Activated T-cell treated with anti-CD3 and anti-CD28 coated beads, Interleukin-2, amount 50 U/mL, for 1 hour (primary cell): Measurements from ENCODE around the gene TMEM116.
A peak's percentile ranks its signal among the peaks of the same experiment; 100 is the strongest.
"Not testable (repeated sequence)": the region's sequence is repeated elsewhere in the genome, so short reads cannot be mapped to it uniquely, and the experiment has no call there.

Experiments used
- DNase-seq: peaks from one replicate; pipeline ENCODE4 v3.0.0-alpha.2; 2020

The TMEM116 gene

DNA sequence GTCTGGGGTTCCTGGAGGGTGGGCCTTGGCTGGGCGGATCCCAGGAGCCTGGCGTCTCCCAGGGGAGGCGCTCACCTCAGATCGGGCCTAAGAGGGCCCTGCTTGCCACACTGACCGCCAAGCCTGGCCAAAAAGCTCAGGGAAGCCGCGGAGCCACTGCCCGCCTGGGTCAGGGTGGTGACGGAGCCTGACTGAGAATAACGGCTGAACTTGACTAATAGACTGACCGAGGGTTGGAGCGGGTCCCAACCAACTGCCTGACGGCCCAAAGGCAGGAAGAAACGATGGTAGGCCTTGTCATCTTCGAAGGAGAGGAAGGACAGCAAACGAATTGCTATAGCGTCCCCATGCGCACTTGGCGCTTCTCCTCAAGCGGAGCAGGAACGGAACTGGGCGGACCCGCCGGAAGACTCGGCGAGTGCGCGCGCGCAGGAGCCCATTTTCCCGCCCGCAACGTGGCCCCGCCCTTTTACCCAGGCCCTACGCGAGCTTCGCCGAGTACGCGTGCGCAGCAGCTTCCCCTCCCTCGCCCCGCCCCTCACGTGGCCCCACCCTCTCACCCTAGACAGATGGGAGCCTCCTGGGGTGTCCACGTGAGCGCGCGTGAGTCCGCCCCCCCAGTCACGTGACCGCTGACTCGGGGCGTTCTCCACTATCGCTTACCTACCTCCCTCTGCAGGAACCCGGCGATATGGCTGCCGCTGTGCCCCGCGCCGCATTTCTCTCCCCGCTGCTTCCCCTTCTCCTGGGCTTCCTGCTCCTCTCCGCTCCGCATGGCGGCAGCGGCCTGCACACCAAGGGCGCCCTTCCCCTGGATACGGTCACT, at the start of gene TMEM116, which contains the start of gene ERP29:
TMEM116 (minus strand) TSS at position 391 of the 826 bp plus-strand sequence. CDS start 7,895 bp downstream, outside the sequence.
ERP29 (plus strand) TSS at position 652 of the 826 bp plus-strand sequence; CDS start at position 692, 40 bp downstream.
- DNase-seq: peak; percentile 100

DNA sequence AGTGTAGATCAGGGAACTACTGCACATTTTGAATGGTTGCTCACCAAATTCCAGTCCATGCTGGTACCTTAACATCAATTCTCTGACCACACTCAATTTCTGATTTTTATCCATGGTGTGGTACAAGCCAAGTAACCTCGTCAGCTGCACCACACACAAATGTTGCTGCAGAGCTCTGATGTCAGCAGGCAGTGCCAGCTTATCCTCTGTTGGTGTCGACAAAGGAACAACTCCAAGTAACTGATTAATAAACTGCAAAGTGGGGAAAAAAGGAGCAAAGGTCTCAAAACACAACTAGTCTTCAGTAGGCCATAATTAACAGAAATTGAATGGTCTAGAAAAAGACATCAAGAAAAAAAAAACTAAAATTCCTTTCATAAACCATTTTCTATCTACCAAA, 48.2 kb upstream of the TMEM116 start:
- no peak for DNase-seq

DNA sequence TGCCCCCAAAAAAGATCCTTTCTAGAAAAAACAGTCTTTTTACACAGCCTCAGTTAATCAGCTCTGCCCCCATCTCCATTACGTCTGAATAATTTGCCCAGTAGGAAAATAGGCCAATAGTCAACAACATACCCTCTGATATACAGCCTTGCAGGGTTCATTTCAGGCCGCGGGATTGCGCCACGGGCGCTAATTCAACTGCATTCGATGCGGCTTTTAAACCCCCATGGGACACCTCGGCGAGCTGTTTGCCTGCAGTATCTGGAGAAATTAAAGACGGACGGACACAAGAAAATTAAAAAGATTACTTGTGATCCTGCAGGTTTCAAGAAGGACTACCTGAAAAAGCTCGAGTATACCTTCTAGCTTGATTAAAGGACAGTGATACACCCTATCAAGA, 36.4 kb upstream of the TMEM116 start:
- DNase-seq: no peak

DNA sequence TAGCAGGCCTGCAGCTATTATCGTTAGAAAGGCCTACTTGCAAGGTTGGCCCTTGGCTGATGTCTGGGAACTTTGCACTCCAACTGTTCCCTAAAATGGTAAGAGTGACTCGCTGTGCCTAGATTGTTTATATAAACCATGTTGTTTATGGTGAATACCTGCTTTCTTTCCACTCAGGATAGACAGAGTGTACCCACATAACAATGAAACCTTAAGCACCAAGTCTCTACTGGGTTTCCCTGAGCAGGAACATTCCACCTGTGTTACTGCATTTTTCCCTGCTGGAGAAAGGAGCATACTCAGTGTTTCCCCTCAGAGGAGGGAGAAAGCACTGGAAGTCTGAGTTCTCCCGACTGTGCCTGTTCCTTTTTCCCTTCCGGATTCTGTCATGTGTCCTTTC, 33.0 kb upstream of the TMEM116 start:
- no peak for DNase-seq

DNA sequence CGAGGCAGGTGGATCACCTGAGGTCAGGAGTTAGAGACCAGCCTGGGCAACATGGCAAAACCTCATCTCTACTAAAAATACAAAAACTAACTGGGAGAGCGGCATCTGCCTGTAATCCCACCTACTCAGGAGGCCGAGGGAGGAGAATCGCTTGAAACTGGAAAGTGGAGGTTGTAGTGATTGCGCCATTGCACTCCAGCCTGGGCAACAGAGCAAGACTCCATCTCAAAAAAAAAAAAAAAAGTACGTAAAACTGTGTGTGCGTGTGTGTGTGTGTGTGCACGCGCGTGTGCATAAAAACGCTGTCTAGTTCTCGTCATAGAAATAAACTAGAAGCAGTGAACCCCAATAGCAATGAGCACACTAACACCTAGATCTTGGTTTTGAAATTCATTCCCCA, 23.6 kb upstream of the TMEM116 start:
- not testable (repeated sequence) for DNase-seq

DNA sequence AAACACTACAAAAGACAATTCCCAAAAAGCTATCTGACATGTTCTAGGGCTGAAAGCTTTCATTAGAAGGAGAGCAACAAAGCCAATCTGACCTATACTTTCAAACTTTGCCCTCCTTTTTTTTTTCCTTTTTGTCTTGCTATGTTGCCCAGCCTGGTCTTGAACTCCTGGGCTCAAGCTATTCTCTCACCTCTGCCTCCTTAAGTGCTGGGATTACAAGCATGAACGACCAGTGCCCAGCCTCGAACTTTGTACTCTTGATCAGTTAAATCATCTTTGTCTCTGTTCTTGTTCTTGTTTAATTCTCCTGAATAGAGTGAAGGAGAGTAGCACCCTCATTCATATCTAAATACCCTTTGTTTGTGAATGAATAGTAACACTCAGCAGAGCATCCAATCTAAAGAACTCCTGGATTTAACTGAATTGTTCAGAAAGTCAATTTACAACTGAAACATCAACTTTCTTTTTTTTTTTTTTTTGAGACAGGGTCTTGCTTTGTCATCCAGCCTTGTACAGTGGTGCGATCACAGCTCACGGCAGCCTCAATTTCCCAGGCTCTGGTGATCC, 22.3 kb upstream of the TMEM116 start:
- DNase-seq: no peak

DNA sequence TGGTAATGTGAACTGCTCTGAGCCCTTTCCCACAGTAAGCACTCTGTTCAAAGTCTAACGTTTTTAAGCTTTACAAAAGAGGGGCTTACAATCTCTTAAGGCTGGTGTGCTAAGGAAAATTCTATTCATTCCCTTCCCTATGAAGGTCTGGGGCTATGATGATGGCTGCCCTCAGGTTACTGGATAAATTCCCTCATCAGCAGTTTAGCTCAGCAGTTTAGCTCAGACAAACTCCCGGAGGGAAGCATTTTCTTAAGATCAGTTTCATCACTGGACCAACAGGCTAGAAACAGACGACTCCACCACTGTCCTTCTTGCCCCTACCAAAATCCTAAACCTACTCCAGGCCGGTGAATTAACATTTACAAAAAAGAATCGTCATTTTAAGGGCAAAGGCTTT, 19.3 kb upstream of the TMEM116 start:
- DNase-seq: no peak

DNA sequence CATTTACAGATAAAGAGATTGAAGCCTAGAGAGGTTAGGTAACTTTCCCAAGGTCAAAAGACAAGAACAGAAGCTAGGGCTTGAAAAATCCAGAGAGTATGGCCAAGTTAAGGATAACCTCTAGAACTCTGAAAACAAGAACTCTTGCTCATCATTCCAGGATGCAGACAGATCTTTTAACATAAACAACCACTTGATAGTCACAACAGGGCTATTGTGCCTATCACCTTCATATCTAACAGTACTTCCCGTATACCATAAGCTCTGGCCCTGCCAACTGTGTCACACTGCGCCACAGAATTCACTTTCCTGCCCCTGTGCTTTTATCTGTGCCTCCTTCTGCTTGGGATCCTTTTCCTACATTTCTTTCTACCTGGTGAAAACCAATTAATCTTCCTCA, 18.5 kb upstream of the TMEM116 start:
- no peak for DNase-seq

DNA sequence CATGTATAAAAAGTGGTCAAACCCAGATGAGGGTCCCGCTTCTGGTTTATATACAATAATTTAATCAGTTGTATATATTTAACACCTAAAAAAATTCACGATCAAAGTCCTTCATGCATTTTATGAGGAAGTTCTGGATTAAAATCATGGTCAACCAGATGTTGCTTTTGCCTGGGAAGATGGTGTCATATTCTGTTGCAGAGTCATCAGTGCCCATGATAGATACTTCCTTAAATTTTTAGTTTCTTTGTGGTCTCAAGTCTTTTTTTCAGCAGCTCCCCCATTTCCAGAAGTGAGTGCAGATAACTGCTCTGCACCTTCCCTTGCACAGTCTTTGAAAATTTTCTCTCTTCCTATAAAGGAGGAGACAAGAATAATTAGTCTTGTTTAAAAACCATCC, 16.3 kb upstream of the TMEM116 start:
- no peak for DNase-seq

DNA sequence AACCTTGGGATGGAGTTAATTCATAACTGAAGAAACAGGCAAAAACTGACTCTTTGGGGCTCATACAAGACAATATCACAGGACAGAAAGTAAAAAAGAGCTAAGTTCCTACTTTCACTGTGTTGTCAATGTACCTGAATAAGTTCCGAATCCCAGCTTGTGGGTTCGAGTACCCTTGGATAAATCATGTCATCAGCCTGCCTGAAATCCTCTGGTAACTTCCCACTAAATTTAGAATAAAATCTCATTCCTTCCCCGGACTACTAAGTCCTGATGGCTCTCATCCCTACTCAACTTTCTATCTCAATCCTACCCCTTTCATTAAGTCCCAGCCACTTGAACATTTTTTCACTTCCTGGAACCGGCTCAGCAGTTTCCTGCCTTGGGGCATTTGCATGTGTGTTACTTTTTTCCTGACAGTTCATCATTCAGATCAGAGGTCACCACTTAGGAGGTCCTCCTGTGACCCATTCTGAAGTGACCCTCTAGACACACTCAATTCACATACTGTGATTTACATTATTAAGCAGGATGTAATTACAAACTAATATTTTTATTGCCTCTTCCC, 12.9 kb upstream of the TMEM116 start:
- DNase-seq: no peak

DNA sequence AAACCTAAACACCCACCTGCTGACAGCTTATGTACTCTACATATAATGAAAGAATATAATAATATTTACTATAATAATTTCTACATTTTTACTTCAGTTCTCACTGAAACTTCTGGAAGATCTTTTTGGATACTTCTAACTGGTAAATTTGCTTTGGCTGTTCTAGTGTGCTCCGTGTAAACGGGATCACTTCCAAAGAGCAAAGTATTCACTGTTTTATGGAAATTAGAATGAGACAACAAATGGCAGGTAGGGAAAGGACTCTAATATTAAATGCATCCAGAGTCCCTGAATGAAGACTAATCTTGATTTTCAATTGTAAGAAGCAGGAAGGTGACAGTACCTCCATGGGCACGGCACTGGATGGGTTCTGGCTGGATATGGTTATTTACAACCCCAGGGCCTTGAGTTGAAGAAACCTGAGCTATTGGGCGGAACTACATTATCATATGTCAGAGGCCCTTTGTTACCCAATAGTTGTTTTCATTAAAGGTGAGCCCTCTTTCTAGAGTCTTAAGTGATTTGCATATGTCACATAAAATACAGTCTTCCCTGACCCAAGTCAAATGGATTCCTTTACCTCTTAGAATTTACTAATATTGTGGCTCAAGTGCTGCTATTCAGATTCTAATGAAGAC, 10.9 kb upstream of the TMEM116 start:
- DNase-seq: no peak

DNA sequence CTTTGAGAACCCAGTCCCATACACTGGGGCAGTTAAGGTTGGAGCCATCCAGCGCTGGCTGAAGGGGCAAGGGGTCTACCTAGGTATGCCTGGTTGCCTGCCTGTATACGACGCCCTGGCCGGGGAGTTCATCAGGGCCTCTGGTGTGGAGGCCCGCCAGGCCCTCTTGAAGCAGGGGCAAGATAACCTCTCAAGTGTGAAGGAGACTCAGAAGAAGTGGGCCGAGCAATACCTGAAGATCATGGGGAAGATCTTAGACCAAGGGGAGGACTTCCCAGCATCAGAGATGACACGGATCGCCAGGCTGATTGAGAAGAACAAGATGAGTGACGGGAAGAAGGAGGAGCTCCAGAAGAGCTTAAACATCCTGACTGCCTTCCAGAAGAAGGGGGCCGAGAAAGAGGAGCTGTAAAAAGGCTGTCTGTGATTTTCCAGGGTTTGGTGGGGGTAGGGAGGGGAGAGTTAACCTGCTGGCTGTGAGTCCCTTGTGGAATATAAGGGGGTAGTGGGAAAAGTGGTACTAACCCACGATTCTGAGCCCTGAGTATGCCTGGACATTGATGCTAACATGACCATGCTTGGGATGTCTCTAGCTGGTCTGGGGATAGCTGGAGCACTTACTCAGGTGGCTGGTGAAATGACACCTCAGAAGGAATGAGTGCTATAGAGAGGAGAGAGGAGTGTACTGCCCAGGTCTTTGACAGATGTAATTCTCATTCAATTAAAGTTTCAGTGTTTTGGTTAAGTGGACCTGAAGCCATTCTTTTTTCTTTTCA, 9.5 kb upstream of the TMEM116 start:
- no peak for DNase-seq

DNA sequence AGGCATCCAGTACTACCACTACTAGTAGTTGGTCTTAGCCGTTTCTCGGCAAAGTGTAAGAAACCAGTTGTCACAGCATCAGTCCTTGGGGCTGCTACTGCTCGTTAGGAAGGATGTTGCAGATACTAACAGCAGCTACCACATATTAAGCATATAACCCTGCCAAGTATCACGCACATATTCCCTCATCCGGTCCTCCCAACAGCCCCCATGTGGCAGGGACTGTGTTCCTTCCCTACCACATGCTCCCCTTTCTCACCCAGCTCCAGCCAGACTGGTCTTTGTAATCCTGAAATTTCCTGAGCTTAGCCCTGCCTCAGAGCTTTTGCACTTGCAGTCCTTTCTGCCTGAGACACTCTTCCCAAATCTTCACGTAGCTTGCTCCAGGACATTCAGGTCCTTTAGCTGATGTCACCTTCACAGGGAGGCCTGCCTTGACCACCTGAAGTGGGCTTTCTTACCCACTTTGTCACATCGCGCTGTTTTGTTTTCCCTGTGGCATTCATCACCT, 8.0 kb upstream of the TMEM116 start:
- DNase-seq: no peak

DNA sequence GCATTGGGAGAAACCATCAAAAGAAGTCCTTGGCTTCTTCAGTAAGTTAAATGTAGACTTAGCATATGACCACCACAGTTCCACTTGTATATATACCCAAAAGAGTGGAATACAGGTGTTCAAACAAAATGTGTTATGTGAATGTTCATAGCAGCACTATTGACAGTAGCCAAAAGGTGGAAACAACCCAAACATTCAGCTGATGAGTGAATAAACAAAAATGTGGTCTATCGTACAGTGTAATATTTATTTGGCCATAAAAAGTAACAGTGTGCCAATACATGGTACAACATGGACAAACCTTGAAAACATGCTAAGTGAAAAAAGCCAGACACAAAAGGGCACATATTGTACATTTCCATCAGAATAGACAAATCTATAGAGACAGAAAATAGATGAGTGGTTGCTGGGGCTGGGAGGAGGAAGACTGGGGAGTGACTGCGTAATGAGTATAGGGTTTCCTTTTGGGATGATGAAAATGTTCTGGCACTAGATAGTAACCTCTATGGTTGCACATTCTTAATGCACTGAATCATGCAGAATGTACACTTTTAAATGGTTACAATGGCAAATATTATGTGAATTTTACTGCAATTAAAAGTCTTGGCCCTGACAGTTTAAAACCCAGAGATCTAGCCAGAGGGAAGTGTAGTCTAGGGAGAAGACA, 5.7 kb upstream of the TMEM116 start:
- no peak for DNase-seq

DNA sequence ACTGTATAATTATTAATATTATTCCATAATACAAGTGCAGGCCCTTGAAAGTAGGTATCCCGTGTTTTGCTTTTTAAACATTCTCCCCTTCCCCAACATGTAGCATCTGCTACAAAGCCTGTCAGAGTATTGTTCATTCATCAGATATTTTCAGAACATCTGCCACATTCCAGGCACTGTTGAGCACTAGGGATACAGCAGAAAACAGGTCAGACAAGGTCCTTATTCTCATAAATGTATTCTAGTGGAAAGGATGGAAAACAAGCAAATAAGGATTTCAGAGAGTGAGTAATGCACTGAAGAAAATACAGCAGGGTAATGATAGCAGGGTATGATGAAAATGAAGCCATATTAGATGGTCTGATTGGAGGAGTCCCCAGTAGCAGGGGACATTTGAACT, 4.1 kb upstream of the TMEM116 start:
- DNase-seq: no peak

DNA sequence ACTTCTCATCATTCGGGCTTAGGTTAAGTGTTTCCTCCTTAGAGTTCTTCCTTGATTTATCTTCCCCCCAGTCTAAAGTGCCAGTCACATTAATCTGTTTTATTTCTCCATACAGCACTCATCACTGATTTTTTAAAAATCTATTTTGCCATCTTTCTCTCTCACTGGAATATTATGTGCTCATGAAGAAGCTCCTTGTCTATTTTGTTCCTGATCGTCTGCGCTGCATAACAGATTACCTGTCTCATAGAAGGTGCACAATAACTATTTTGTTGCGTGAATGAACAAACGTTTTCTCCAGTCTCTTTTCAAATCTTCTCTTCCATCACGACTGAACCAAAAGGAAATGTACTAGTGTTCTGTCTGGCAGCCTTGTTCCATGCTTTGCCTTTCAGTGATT, 3.0 kb upstream of the TMEM116 start:
- no peak for DNase-seq

DNA sequence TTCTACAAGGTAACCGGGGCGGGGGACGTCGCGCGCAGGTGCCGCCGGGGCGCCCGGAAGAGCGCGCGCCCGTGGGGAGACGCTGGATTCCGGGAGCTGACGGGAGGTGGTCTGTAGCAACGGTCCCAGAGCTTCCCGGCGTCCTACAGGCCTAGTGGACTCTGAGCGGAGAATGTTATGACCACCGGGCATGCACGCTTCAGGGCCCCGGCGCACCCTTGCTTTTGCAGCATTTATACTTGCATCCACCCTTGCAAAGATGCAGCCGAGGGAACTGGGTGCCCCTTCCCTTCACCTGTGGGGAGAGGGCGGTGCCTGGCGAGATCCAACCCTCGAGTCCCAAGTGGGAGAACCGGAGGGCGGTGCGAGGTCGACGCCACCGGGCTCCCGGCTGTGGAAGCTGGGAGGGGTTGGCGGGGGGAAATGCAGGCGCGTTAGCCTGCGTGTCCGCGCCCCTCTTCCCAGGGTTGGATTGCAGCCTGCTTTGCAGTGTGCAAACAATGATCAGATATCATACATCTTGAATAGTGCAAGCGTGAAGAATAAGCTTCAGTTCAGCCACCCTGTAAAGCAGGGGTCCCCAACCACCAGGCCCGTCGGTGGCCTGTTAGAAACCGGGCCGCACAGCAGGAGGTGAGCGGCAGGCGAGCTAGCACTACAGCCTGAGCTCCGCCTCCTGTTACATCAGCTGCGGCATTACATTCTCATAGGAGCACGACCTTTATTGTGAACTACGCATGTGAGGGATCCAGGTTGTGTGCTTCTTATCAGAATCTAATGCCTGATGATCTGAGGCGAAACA, 837 bp upstream of the TMEM116 start:
- DNase-seq: peak; percentile 69

DNA sequence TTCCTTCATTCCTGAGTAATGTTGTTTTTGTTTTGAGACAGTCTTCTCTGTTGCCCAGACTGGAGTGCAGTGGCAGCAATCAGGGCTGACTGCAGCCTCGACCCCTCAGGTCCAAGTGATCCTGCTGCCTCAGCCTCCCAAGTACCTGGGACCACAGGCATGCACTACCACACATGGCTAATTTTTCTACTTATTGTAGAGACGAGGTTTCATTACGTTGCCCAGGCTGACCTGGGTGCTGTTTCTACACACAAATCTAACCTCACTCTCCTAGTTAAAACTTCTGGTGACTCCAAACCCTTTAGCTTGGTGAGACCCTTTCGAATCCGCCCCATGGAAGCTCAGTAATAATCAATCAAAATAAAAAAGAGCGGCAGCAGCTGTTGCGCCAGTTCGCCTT, 1.3 kb downstream of the TMEM116 start:
- DNase-seq: no peak

DNA sequence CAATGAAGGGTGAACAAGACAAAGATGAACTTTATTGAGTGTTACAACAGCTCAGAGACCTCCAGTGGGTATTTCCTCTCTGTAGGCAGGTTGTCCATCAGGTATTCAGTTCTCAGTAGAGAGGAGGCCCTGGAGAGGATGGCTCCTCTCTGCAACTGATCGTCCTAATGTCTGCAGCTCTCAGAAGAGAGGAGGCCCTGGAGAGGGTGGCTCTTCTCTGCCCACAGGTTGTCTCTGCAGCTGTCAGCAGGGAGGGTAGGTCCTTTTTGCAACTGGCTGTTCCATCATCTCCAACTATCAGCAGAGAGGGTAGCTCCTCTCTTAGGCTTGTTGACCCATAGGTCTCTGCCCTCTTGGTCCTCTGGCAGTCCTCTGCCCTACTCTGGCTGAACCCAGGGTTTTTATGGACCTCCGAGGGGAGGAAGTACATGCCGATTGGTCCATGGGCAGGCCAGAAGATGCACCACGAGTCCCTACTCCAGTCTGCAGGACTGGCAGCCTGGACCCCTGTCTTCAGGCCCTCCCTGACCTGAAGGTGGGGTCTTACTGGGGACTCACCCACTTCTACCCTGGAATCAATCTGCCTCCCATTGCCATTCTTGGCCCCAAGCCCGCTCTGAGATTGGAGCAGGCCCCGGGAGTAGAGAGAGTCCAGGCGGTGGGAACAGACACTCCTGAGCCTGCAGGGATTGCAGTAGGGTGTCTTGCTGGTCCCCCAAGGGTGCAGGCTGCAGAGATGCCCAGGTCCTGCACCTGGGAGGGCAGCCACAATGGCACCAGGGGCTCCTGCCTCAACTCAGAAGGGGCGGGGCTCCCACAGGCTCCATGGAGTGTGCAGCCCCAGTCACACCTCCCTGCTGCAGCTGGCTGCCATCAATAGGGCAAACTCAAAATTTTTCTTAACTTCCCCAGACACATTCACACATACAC, 2.3 kb downstream of the TMEM116 start:
- DNase-seq: no peak

DNA sequence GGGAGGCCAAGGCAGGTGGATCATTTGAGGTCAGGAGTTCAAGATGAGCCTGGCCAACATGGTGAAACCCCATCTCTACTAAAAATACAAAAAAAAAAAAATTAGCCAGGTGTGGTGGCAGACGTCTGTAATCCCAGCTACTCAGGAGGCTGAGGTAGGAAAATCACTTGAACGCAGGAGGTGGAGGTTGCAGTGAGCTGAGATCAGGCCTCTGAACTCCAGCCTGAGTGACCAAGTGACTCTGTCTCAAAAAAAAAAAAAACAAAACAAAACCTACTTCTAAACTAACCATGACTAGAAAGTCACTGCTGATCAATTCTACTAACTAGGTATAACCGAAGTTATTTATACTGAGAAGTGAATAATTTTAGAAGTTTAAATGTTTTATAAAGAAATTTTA, 3.4 kb downstream of the TMEM116 start:
- not testable (repeated sequence) for DNase-seq
